Tibial nerve (tissue), 4 donors: ENCODE data around the gene ZNF765.

Experiments
- EP300 ChIP-seq, 2 donors: sonication (generic); formaldehyde crosslinking; IDR thresholded peaks; one replicate each; pipeline ENCODE4 v1.6.1; 2017; ENCODE audit warnings: antibody characterized with exemption in 2 of 2, mild to moderate bottlenecking in 1 of 2
- POLR2A ChIP-seq, 2 donors: fragments of 450-650 bp; IDR thresholded peaks; one replicate each; pipeline ENCODE4 v1.6.1; 2017; ENCODE audit warnings: antibody characterized with exemption in 2 of 2, mild to moderate bottlenecking in 2 of 2, moderate library complexity in 2 of 2
- TF ChIP-seq, protein P1 (sequence below), 5 experiments: fragments of 200-600 bp in 3 of 5; fragments of 450-650 bp in 2 of 5; sonication (generic) in 3 of 5; IDR thresholded peaks; one replicate each; pipeline ENCODE4 v1.5.1; 2016 to 2019; ENCODE audit warnings: antibody characterized with exemption in 5 of 5, mild to moderate bottlenecking in 3 of 5, moderate library complexity in 2 of 5

GRCh38 chr19:53467485-53468262 is 72.7 kb downstream of the ZNF765 start, which contains the start of gene ZNF813:
- TF ChIP-seq, protein P1, sequence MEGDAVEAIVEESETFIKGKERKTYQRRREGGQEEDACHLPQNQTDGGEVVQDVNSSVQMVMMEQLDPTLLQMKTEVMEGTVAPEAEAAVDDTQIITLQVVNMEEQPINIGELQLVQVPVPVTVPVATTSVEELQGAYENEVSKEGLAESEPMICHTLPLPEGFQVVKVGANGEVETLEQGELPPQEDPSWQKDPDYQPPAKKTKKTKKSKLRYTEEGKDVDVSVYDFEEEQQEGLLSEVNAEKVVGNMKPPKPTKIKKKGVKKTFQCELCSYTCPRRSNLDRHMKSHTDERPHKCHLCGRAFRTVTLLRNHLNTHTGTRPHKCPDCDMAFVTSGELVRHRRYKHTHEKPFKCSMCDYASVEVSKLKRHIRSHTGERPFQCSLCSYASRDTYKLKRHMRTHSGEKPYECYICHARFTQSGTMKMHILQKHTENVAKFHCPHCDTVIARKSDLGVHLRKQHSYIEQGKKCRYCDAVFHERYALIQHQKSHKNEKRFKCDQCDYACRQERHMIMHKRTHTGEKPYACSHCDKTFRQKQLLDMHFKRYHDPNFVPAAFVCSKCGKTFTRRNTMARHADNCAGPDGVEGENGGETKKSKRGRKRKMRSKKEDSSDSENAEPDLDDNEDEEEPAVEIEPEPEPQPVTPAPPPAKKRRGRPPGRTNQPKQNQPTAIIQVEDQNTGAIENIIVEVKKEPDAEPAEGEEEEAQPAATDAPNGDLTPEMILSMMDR (IDR thresholded peaks at IDR 0.05), result no peak
- peak; percentile 34 to 40 for TF ChIP-seq POLR2A (IDR thresholded peaks at IDR 0.05)
- peak; percentile 31 to 69 for TF ChIP-seq EP300 (IDR thresholded peaks at IDR 0.05)
